GM18907 (cell line): ENCODE results near the gene UBE2L6.
"Not testable (repeated sequence)": the region's sequence is repeated elsewhere in the genome, so short reads cannot be mapped to it uniquely, and the experiment has no call there.

Experiments used
- ATAC-seq: cut with Tn5 transposase; IDR thresholded peaks from one replicate; pipeline ENCODE4 v1.9.1; 2021; ENCODE audit warnings: mild to moderate bottlenecking, moderate library complexity; ENCODE audit not compliant: unreplicated experiment

UBE2L6 gene

GRCh38 chr11:57566905-57567514 lies 462 bp downstream of the UBE2L6 start:
- ATAC-seq, result peak; percentile 3

GRCh38 chr11:57566005-57566904 lies 1.2 kb downstream of the UBE2L6 start:
- peak; percentile 73 for ATAC-seq

- ATAC-seq, result no peak
These were observed 4.9 kb downstream of the UBE2L6 start for GRCh38 chr11:57562596-57562995.

GRCh38 chr11:57560146-57560545 lies 7.3 kb downstream of the UBE2L6 start:
- no peak for ATAC-seq

GRCh38 chr11:57556041-57556440 lies 11.4 kb downstream of the UBE2L6 start:
- ATAC-seq, result no peak

GRCh38 chr11:57555393-57555792 lies 12.1 kb downstream of the UBE2L6 start:
- no peak for ATAC-seq

GRCh38 chr11:57552479-57552878 lies 15.0 kb downstream of the UBE2L6 start:
- ATAC-seq, result no peak

GRCh38 chr11:57551941-57552340 lies 15.5 kb downstream of the UBE2L6 start:
- ATAC-seq, result no peak

GRCh38 chr11:57549983-57550382 lies 17.5 kb downstream of the UBE2L6 start:
- ATAC-seq, result no peak

GRCh38 chr11:57547854-57548377 lies 19.6 kb downstream of the UBE2L6 start:
- peak; percentile 91 for ATAC-seq

GRCh38 chr11:57546869-57547475 lies 20.5 kb downstream of the UBE2L6 start:
- ATAC-seq, result peak; percentile 71

GRCh38 chr11:57546451-57546850 lies 21.0 kb downstream of the UBE2L6 start:
- ATAC-seq, result no peak

GRCh38 chr11:57545883-57546282 lies 21.6 kb downstream of the UBE2L6 start:
- no peak for ATAC-seq

GRCh38 chr11:57544566-57544965 lies 22.9 kb downstream of the UBE2L6 start:
- no peak for ATAC-seq

- ATAC-seq, result no peak
These were observed 23.9 kb downstream of the UBE2L6 start for GRCh38 chr11:57543593-57543992.

GRCh38 chr11:57542582-57542981 lies 24.9 kb downstream of the UBE2L6 start:
- no peak for ATAC-seq

GRCh38 chr11:57541169-57541568 lies 26.3 kb downstream of the UBE2L6 start:
- ATAC-seq, result no peak

GRCh38 chr11:57539342-57539741 lies 28.1 kb downstream of the UBE2L6 start:
- ATAC-seq, result no peak

GRCh38 chr11:57536947-57537619 lies 30.4 kb downstream of the UBE2L6 start, which contains the start of gene SMTNL1:
TSS of gene SMTNL1 (plus strand) at chr11:57537595. CDS start at chr11:57542643, 5,048 bp downstream.
- no peak for ATAC-seq

GRCh38 chr11:57534449-57534848 lies 33.0 kb downstream of the UBE2L6 start:
- not testable (repeated sequence) for ATAC-seq
